Stimulated activated CD8-positive, alpha-beta memory T cell treated with anti-CD3 and anti-CD28 coated beads, Interleukin-2, amount 100 ng/mL, for 48 hours (primary cell): ENCODE data around the gene ZC3H4.

Experiments used
- DNase-seq, 2 donors: peaks; one replicate each; pipeline ENCODE4 v3.0.0-alpha.2; 2020; ENCODE audit warnings: low read depth in 2 of 2

The ZC3H4 gene

GRCh38 chr19:47133021-47133471 is 19.5 kb upstream of the ZC3H4 start:
- DNase-seq = no peak

- DNase-seq = no peak
Measured at GRCh38 chr19:47132194-47132852, 18.7 kb upstream of the ZC3H4 start.

- peak; percentile 88 to 89 for DNase-seq
Measured at GRCh38 chr19:47130589-47131227, 17.1 kb upstream of the ZC3H4 start, which contains the start of gene SAE1. TSS of gene SAE1 (plus strand) at chr19:47130835. CDS start at chr19:47130931, 96 bp downstream.

- DNase-seq = no peak
Measured at GRCh38 chr19:47130120-47130588, 16.6 kb upstream of the ZC3H4 start.

- no peak for DNase-seq
Measured at GRCh38 chr19:47129579-47129978, 16.0 kb upstream of the ZC3H4 start.

- no peak for DNase-seq
Measured at GRCh38 chr19:47125669-47125938, 12.0 kb upstream of the ZC3H4 start.

- DNase-seq = no peak
Measured at GRCh38 chr19:47124937-47125668, 11.5 kb upstream of the ZC3H4 start.

GRCh38 chr19:47123406-47123805 is 9.8 kb upstream of the ZC3H4 start:
- DNase-seq = no peak

DNA sequence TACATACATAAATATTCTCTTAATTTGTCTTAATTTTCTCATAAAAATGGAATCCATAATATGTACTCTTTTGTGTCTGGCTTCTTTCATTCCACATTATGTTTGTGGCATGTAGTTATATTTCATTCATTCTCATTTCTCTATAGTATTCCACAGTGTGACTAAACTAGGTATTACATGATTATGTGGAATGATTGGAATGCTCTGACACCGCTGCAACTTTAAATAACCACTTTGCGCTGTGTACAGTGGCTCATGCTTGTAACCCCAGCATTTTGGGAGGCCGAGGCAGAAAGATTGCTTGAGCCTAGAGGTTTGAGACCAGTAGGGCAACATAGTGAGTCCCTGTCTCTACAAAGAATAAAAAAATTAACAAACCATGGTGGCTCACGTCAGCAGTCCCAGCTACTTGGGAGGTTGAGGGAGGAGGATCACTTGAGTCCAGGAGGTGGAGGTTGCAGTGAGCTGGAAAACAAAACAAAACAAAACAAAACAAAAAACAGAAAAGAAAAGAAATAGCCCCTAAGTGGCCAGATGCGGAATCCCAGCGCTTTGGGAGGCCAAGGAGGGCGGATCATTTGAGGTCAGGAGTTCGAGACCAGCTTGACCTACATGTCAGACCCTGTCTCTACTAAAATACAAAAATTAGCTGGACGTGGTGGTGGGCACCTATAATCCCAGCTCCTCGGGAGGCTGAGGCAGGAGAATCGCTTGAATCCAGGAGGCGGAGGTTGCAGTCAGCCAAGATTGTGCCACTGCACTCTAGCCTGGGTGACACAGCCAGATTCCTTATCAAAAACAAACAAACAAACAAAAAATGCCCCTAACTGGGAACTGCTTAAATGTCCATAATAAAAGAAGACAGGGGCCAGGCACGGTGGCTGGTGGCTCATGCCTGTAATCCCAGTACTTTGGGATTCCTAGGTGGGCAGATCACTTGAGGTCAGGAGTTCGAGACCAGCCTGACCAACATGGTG is 9.1 kb upstream of the ZC3H4 start:
- no peak for DNase-seq

- no peak for DNase-seq
Measured at GRCh38 chr19:47120470-47121067, 7.0 kb upstream of the ZC3H4 start.

DNA sequence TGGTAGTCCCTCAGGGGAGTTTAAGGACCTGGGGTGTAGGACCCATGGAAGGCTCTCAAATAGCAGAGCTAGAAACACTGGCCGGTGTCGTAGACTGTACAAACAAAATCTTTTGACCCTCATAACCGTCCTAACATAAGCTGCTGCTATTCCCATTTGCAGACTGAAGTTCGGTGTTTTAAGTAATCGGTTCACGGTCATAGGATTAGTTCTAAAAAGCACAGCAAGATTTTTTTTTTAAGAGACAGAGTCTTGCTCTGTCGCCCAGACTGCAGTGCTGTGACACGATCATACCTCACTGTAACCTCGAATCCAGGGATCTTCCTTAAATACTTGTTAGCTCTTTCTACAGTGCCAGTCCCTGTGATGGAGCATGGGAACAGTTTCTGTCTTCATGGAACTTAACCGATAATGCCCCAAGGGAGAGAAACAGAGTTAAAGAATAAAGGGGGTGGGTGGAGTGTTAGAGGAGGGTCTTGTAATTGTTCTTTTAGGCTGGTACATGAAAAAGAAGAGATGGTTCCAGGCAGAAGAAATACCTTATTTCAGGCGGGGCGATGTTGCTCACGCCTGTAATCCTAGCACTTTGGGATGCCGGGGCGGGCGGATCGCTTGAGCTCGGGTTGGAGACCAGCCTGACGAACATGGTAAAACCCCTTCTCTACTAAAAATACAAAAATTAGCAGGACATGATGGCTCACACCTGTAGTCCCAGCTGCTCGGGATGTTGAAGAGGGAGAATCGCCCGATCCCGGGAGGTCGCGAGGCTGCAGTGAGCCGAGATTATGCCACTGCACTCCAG is 475 bp upstream of the ZC3H4 start:
- DNase-seq = no peak

DNA sequence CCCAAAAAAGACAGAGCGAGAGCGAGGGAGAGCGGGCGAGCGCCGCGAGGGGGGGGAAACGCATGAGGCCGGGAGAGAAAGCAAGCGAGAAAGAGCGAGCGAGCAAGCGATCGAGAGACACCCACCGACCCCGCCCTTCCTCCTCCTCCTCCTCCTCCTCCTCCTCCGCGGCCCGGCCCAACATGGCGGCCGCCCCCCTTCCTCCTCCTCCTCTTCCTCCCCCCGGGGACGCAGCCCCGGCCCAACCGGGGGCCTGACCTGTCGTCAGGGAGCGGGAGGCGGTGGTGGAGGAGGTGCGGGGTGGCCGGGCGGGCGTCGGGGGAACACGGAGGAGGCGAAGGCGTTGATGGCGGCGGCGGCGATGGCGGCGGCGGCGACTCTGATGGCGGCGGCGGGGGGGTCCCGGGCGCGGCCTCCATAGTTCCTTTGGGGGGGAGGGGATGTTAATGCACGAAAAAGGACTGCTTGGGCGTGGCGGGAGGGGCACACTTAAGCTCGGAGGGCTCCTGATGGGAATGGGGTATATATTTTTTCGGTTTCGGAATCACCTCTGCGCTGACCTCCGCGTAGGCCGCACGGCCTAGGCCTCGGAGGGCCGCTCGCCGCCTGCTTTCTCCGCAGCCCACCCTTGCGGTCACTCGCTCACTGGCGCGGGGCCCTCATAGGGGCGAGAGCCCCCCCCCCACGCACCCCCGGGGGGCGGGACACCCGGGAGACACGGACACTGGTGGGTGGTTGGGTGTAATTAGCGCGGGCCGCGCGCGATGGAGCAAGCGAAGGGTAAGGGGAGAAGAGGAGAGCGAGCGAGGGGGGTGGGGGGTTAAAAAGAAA is 1.2 kb downstream of the ZC3H4 start:
- peak; percentile 79 to 80 for DNase-seq

GRCh38 chr19:47111682-47112165 is 1.9 kb downstream of the ZC3H4 start:
- DNase-seq = no peak

- peak in 1 of 2 donors; percentile 31 for DNase-seq
Measured at GRCh38 chr19:47111006-47111621, 2.5 kb downstream of the ZC3H4 start.

DNA sequence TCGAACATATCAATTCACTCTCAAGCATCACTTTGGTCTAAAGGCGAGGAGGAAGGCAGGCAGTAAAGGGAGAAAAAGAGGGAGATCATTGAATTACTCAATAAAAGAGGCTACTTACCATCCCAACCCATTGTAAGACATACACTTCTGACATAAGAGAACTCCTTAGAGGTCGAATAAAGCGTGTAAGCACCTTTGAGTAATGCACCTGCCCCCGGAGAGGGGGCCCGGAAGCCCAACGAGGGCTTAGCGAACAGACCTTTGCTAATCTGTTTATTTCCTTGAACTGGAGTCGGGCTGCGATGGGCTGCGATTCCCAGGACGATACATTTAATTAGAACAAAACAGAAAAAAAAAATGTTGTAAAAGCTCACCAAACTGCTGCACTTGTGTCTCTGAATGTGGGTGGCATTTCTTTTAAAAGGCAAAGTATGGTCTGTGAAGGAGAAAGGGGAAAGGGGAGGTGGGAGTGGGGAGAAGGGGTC is 3.0 kb downstream of the ZC3H4 start:
- no peak for DNase-seq

DNA sequence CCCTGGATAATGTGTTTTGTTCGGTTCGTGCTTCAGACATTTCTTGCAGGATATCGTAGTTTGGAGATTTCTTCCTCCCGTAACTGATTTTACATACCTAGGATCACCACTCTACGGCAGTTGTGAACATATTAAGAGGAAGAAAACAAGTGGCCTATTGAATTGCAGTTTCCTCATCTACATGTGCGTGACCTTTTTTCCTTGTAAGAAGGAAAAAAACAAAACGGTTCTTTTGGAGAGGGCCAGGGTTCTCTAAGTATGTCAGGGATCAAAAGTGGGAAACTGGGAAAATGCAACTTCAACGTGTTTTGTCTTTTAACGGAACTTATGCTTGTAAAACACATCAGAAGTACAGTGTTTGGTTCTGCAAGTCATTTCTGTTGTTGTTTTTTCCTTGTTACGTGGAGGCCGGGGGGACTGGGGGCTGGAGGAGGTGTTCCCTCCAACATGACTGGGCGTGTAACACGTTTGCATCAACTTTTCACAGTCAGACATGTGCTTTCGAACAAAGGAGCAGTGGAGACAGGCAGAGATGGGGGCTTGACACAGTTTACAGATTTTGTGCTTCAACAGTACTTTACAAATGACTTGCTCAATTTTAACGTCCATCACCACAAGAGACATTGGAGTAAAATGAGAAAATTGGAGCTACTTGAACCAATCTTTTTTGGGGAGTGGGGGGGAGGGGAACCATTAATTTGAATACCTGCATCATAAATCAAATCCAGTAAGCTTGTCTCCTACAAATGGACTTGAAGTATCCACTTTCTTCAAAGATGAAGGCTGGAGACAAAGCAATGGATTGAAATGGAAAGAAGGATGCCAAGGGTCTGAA is 3.8 kb downstream of the ZC3H4 start:
- DNase-seq = peak in 1 of 2 donors; percentile 41

GRCh38 chr19:47109177-47109540 is 4.4 kb downstream of the ZC3H4 start:
- no peak for DNase-seq
